Measurements from ENCODE around the gene CAMTA1. TPM values are rescaled to one million over a fixed set of nuclear protein-coding genes. Genes with fewer than 3 reads are reported as not detected.

The CAMTA1 gene
- total RNA-seq, 1 donor from 2014 or later: 99.0 TPM

GRCh38 chr1:7565099-7565750, 780.0 kb downstream of the CAMTA1 start:
- H3K4me1 Mint-ChIP-seq (ENCODE audit: low read depth): no peaks in the 10 kb centered on the region
- H3K36me3 Mint-ChIP-seq (ENCODE audit: insufficient read depth): no peaks in the 10 kb centered on the region
- H3K4me3 Mint-ChIP-seq (ENCODE audit: low read depth): no peak overlapping the region
- peaks cover 7% of the 10 kb centered on the region for H3K27me3 Mint-ChIP-seq
- DNase-seq (ENCODE audit: low spot score, unreplicated experiment): no peak
- no peaks in the 10 kb centered on the region for H3K9me3 Mint-ChIP-seq (ENCODE audit: low read depth)
- no peak overlapping the region for H3K27ac Mint-ChIP-seq
- TF ChIP-seq CTCF (IDR thresholded peaks at IDR 0.05; ENCODE audit: unreplicated experiment): no peak

GRCh38 chr1:7566417-7567375, 781.4 kb downstream of the CAMTA1 start:
- H3K4me3 Mint-ChIP-seq (ENCODE audit: low read depth): no peak overlapping the region
- H3K27ac Mint-ChIP-seq: no peak overlapping the region
- no peaks in the 10 kb centered on the region for H3K4me1 Mint-ChIP-seq (ENCODE audit: low read depth)
- H3K27me3 Mint-ChIP-seq: no peaks in the 10 kb centered on the region
- DNase-seq (ENCODE audit: low spot score, unreplicated experiment): no peak
- TF ChIP-seq CTCF (IDR thresholded peaks at IDR 0.05; ENCODE audit: unreplicated experiment): no peak
- H3K36me3 Mint-ChIP-seq (ENCODE audit: insufficient read depth): no peaks in the 10 kb centered on the region
- no peaks in the 10 kb centered on the region for H3K9me3 Mint-ChIP-seq (ENCODE audit: low read depth)

GRCh38 chr1:7567376-7567775, 782.1 kb downstream of the CAMTA1 start:
- no peak for TF ChIP-seq CTCF (IDR thresholded peaks at IDR 0.05; ENCODE audit: unreplicated experiment)
- Mint-ChIP-seq H3K4me1 (ENCODE audit: low read depth) (no peaks in the 10 kb centered on the region), H3K9me3 (ENCODE audit: low read depth) (no peaks in the 10 kb centered on the region)

GRCh38 chr1:7568053-7568452, 782.8 kb downstream of the CAMTA1 start:
- TF ChIP-seq CTCF (IDR thresholded peaks at IDR 0.05; ENCODE audit: unreplicated experiment): no peak
- Mint-ChIP-seq H3K9me3 (ENCODE audit: low read depth) (no peaks in the 10 kb centered on the region), H3K36me3 (ENCODE audit: insufficient read depth) (no peaks in the 10 kb centered on the region), H3K27me3 (no peaks in the 10 kb centered on the region), H3K27ac (no peak overlapping the region), H3K4me3 (ENCODE audit: low read depth) (no peak overlapping the region), H3K4me1 (ENCODE audit: low read depth) (no peaks in the 10 kb centered on the region)
- no peak for DNase-seq (ENCODE audit: low spot score, unreplicated experiment)

More at GRCh38 chr1:7567376-7567775, 782.1 kb downstream of the CAMTA1 start:
- no peak overlapping the region for H3K4me3 Mint-ChIP-seq (ENCODE audit: low read depth)
- no peaks in the 10 kb centered on the region for H3K27me3 Mint-ChIP-seq
- no peak overlapping the region for H3K27ac Mint-ChIP-seq
- no peaks in the 10 kb centered on the region for H3K36me3 Mint-ChIP-seq (ENCODE audit: insufficient read depth)
- DNase-seq (ENCODE audit: low spot score, unreplicated experiment): no peak

- H3K4me1 Mint-ChIP-seq (ENCODE audit: low read depth): no peaks in the 10 kb centered on the region
- H3K27ac Mint-ChIP-seq: no peak overlapping the region
- H3K36me3 Mint-ChIP-seq (ENCODE audit: insufficient read depth): no peaks in the 10 kb centered on the region
Observed at GRCh38 chr1:7568901-7569524, 783.8 kb downstream of the CAMTA1 start.

More at GRCh38 chr1:7568901-7569524, 783.8 kb downstream of the CAMTA1 start:
- H3K4me3 Mint-ChIP-seq (ENCODE audit: low read depth): no peak overlapping the region
- H3K27me3 Mint-ChIP-seq: no peaks in the 10 kb centered on the region
- no peaks in the 10 kb centered on the region for H3K9me3 Mint-ChIP-seq (ENCODE audit: low read depth)
- no peak for DNase-seq (ENCODE audit: low spot score, unreplicated experiment)
- no peak for TF ChIP-seq CTCF (IDR thresholded peaks at IDR 0.05; ENCODE audit: unreplicated experiment)

Measured in progenitor cell of endocrine pancreas (in vitro differentiated cells).